Right atrium auricular region (tissue), 2 donors: ENCODE results near the gene ABCA4. TPM values are rescaled to one million over a fixed set of nuclear protein-coding genes. Genes with fewer than 3 reads are reported as not detected.
A peak's percentile ranks its signal among the peaks of the same experiment; 100 is the strongest.
"Not testable (repeated sequence)": the region's sequence is repeated elsewhere in the genome, so short reads cannot be mapped to it uniquely, and the experiment has no call there.

Experiments
- DNase-seq: peaks from one replicate; pipeline ENCODE4 v3.0.0-alpha.2; 2019; ENCODE audit warnings: low spot score
- H3K27ac ChIP-seq, 2 donors: fragments of 200-600 bp; sonication (generic); 1 replicate in 1 of 2; 2 replicates in 1 of 2; pipeline ENCODE4 v1.5.1; 2016 to 2019
- H3K27me3 ChIP-seq, 2 donors: fragments of 200-600 bp; sonication (generic); one replicate each; pipeline versions ENCODE4 v1.5.1 to v1.6.0; 2017 to 2019
- H3K36me3 ChIP-seq: fragments of 200-600 bp; sonication (generic); one replicate; pipeline ENCODE4 v1.5.1; 2016
- H3K4me1 ChIP-seq, 2 donors: fragments of 200-600 bp; sonication (generic); one replicate each; pipeline versions ENCODE4 v1.5.1 to v1.6.0; 2017 to 2019
- H3K4me3 ChIP-seq, 2 donors: fragments of 200-600 bp; sonication (generic); 1 replicate in 1 of 2; 2 replicates in 1 of 2; pipeline ENCODE4 v1.5.1; 2017 to 2019; ENCODE audit warnings: mild to moderate bottlenecking in 1 of 2, moderate library complexity in 1 of 2
- H3K9me3 ChIP-seq, 2 donors: fragments of 200-600 bp; sonication (generic); one replicate each; pipeline ENCODE4 v1.5.1; 2019
- total RNA-seq, 2 donors: library from RNA; depleted of rRNA; stranded (reverse); fragments of >200 nt; gene quantifications; one replicate each; pipeline ENCODE4 v1.1.0, GENCODE V29; 2016
- TF ChIP-seq, protein P1 (sequence below), 2 donors: fragments of 200-600 bp; sonication (generic); IDR thresholded peaks; one replicate each; pipeline ENCODE4 v1.5.1; 2019; ENCODE audit warnings: antibody characterized with exemption in 2 of 2

ABCA4 gene
- total RNA-seq, 2 donors from 2014 or later = 0.51 TPM; not detected in 1

DNA sequence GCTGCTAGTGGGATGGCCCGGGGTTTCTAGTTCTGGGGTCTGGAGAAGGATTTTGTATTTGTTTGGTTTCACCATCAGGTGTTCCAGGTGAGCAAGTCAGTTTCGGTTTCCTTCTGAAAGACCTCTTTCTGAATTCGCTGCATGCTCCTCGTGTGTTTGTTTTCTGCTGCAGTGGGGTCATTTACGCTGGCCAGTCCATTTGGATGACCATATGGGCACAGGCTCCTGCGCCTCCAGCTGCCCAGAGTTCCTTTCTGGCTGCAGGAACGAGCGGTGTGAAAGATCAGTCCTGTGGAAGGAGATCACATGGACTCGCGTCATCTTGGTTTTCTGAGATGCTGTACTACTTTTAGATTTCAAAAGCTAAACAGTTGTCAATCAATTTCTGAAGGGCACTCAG lies 128.0 kb downstream of the ABCA4 start:
- DNase-seq = peak; percentile 5
- no peak overlapping the region for H3K27ac ChIP-seq
- H3K36me3 ChIP-seq = no peaks in the 10 kb centered on the region
- H3K27me3 ChIP-seq = no peaks in the 10 kb centered on the region
- TF ChIP-seq, protein P1, sequence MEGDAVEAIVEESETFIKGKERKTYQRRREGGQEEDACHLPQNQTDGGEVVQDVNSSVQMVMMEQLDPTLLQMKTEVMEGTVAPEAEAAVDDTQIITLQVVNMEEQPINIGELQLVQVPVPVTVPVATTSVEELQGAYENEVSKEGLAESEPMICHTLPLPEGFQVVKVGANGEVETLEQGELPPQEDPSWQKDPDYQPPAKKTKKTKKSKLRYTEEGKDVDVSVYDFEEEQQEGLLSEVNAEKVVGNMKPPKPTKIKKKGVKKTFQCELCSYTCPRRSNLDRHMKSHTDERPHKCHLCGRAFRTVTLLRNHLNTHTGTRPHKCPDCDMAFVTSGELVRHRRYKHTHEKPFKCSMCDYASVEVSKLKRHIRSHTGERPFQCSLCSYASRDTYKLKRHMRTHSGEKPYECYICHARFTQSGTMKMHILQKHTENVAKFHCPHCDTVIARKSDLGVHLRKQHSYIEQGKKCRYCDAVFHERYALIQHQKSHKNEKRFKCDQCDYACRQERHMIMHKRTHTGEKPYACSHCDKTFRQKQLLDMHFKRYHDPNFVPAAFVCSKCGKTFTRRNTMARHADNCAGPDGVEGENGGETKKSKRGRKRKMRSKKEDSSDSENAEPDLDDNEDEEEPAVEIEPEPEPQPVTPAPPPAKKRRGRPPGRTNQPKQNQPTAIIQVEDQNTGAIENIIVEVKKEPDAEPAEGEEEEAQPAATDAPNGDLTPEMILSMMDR (IDR thresholded peaks at IDR 0.05) = no peak
- H3K9me3 ChIP-seq = no peaks in the 10 kb centered on the region
- no peaks in the 10 kb centered on the region for H3K4me1 ChIP-seq
- H3K4me3 ChIP-seq = no peak overlapping the region

DNA sequence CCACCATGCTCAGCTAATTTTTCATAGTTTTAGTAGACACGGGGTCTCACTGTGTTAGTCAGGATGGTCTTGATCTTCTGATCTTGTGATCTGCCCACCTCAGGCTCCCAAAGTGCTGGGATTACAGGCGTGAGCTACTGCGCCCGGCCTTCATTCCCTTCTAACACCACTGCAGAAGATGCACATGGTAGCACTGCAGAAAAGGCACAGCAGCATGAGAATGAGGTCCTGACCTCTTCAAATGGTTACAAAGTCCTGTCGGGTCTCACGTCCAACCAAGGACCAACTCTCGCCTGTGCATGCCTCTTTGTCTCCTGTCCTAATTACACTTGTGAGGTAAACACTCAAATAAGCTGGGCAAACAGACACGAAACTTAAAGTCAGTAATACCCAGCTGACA lies 128.8 kb downstream of the ABCA4 start:
- TF ChIP-seq, protein P1 (IDR thresholded peaks at IDR 0.05) = no peak

DNA sequence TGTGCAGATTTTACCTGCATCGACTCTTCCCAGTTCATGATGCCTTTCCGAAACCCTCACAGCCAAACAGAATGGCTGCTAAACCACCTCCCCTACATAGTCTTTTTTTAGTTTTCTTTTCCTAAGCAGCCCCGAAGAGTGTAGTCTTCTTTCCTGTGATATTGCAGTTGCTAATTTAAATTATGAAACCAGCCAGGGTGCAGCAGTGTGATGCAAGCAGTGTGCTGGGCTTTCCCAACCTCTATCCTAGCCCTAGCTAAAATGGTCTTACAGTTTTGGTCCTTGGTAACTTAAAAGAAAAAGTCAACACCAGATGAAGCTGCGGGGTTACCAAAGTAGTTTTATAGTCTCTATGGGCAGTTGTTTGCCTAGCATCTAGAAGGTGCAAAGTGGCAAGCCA lies 129.7 kb downstream of the ABCA4 start:
- H3K9me3 ChIP-seq = no peaks in the 10 kb centered on the region
- no peaks in the 10 kb centered on the region for H3K4me1 ChIP-seq
- H3K27me3 ChIP-seq = no peaks in the 10 kb centered on the region
- H3K36me3 ChIP-seq = no peaks in the 10 kb centered on the region
- no peak overlapping the region for H3K4me3 ChIP-seq
- H3K27ac ChIP-seq = no peak overlapping the region
- no peak for DNase-seq
- TF ChIP-seq, protein P1 (IDR thresholded peaks at IDR 0.05) = no peak

More for the DNA sequence above, 128.8 kb downstream of the ABCA4 start:
- Histone ChIP-seq H3K36me3 (no peaks in the 10 kb centered on the region), H3K27me3 (no peaks in the 10 kb centered on the region), H3K4me1 (no peaks in the 10 kb centered on the region), H3K27ac (no peak overlapping the region), H3K9me3 (no peaks in the 10 kb centered on the region), H3K4me3 (no peak overlapping the region)
- DNase-seq = peak; percentile 26

DNA sequence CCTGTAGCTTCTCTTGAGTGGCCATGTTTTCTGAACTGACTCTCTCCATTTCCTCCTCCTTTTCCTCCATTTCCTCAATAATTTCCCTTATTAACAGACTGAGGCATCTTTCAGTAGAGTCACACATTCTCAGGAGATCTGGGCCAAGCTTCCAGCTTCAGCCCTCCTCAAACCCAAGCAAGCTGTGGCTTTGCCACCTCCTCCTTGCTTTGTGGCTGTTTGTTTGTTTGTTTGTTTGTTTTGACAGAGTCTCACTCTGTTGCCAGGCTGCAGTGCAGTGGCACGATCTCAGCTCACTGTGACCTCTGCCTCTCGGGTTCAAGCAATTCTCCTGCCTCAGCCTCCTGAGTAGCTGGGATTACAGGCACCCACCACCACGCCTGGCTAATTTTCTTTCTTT lies 130.5 kb downstream of the ABCA4 start:
- H3K27me3 ChIP-seq = not testable (repeated sequence)

DNA sequence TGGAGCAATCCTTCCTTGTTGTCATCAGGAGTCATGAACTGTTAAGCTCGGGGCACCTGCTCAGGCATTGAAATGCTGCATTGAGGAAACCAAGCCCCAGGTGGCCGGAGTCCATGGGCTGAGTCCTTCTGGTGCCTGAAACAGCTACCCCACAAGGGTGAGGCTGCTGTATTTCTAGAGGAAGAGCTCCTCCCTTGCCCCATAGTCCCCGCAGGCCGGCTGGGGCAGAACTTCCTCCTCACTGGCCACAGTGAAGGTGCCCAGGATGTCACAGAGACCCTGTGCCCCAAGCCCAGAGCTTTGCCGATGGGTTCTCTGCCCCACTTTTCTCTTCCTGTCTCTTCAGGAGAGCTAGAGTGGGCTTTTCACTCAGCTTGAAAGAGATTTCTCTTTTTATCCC lies 130.9 kb downstream of the ABCA4 start:
- H3K9me3 ChIP-seq = no peaks in the 10 kb centered on the region
- H3K27ac ChIP-seq = no peak overlapping the region
- no peaks in the 10 kb centered on the region for H3K4me1 ChIP-seq
- H3K27me3 ChIP-seq = no peaks in the 10 kb centered on the region
- no peaks in the 10 kb centered on the region for H3K36me3 ChIP-seq
- TF ChIP-seq, protein P1 (IDR thresholded peaks at IDR 0.05) = no peak
- no peak overlapping the region for H3K4me3 ChIP-seq
- peak; percentile 11 for DNase-seq

More for the DNA sequence above, 130.5 kb downstream of the ABCA4 start:
- not testable (repeated sequence) for H3K36me3 ChIP-seq, H3K4me1 ChIP-seq, H3K27ac ChIP-seq, H3K9me3 ChIP-seq, DNase-seq, H3K4me3 ChIP-seq

DNA sequence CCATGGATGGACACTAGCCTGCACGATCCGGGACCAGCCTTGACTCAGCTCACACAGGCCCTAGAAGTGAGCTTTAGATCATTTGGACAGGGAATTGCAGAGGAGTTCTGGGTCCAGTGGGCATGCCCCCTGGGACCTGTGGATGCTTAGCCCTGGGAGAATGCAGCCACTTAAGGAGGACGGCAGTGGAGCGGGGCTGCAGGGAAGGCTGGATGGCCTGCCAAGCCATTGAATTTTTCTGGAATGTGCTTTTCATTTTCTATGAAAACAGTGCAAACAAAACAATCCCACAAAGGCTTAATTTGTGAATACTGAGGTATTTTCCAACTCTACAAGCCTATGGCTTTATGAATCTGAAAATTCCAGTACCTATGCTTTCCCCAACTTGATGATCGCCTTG lies 131.3 kb downstream of the ABCA4 start:
- Histone ChIP-seq H3K4me3 (no peak overlapping the region), H3K4me1 (no peaks in the 10 kb centered on the region), H3K27ac (no peak overlapping the region), H3K9me3 (no peaks in the 10 kb centered on the region), H3K27me3 (no peaks in the 10 kb centered on the region), H3K36me3 (no peaks in the 10 kb centered on the region)
- DNase-seq = no peak
- TF ChIP-seq, protein P1 (IDR thresholded peaks at IDR 0.05) = no peak
